Embryonic facial prominence (tissue), 1 donor: ENCODE measurements around the gene MED31.
A peak's percentile ranks its signal among the peaks of the same experiment; 100 is the strongest.
"Not testable (repeated sequence)": the region's sequence is repeated elsewhere in the genome, so short reads cannot be mapped to it uniquely, and the experiment has no call there.

ENCODE experiments used
- DNase-seq: peaks from one replicate; pipeline ENCODE4 v3.0.0-alpha.2; 2016; ENCODE audit errors: extremely low spot score

The MED31 gene

GRCh38 chr17:6655732-6656361 is 4.4 kb upstream of the MED31 start:
- DNase-seq: not testable (repeated sequence)

GRCh38 chr17:6654841-6655731 is 3.7 kb upstream of the MED31 start:
- no peak for DNase-seq

GRCh38 chr17:6651919-6652452 is 581 bp upstream of the MED31 start:
- DNase-seq: no peak

- DNase-seq: no peak
These were observed 3.2 kb downstream of the MED31 start for GRCh38 chr17:6648181-6648580.

- DNase-seq: no peak
These were observed 7.8 kb downstream of the MED31 start for GRCh38 chr17:6643451-6644125.

GRCh38 chr17:6642592-6642991 is 8.8 kb downstream of the MED31 start:
- no peak for DNase-seq

- no peak for DNase-seq
These were observed 10.1 kb downstream of the MED31 start for GRCh38 chr17:6641247-6641863.

- DNase-seq: peak; percentile 77
These were observed 10.7 kb downstream of the MED31 start, which contains the start of the genes KIAA0753 and TXNDC17 for GRCh38 chr17:6640536-6641246. KIAA0753 (minus strand) TSS chr17:6640711; CDS start chr17:6635103, 5,608 bp downstream. TXNDC17 (plus strand) TSS chr17:6641060; CDS start chr17:6641083, 23 bp downstream.

- DNase-seq: no peak
These were observed 11.5 kb downstream of the MED31 start for GRCh38 chr17:6639586-6640535.

- no peak for DNase-seq
These were observed 12.3 kb downstream of the MED31 start for GRCh38 chr17:6639014-6639585.

- DNase-seq: no peak
These were observed 13.1 kb downstream of the MED31 start for GRCh38 chr17:6638046-6638908.

- no peak for DNase-seq
These were observed 14.0 kb downstream of the MED31 start for GRCh38 chr17:6637458-6637840.

- no peak for DNase-seq
These were observed 14.6 kb downstream of the MED31 start for GRCh38 chr17:6636616-6637457.

- DNase-seq: no peak
These were observed 15.3 kb downstream of the MED31 start for GRCh38 chr17:6636105-6636504.

- DNase-seq: no peak
These were observed 18.1 kb downstream of the MED31 start for GRCh38 chr17:6633263-6633662.

GRCh38 chr17:6632530-6632929 is 18.9 kb downstream of the MED31 start:
- no peak for DNase-seq

GRCh38 chr17:6630390-6630789 is 21.0 kb downstream of the MED31 start:
- DNase-seq: no peak

GRCh38 chr17:6627019-6627418 is 24.4 kb downstream of the MED31 start:
- no peak for DNase-seq
